ENCODE measurements around the gene HDAC7.

DNA sequence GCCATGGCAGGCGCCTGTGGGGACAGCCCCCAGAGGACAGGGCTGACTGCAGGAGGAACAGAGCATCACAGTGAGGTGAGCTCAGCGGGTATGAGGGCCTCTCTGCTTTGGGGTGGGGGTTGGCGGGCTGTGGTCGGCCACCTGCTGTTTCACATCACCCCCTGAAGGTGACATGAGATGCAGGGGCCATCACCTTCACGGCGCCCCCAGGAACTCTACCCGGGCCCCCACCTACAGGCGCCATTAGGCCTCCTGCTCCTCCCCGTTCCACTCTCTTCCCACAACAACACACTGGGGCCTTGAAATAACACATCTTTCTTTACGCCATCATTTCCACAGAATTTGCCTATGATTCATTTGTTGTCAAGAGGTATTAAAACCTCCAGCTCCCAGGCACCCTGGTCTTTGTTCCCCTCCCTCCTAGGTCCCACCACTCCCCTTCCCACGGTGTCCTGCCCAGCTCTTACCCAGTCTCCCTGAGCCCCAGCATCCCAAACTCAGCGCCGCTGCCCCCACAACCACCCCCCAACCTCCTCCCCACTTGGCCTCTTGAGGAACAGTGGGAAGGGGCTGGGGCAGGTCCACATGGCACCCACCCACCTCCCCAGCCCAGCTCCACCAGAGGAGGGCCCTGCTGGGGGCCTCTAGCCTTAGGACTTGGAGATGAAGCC, 12.7 kb upstream of the HDAC7 start:
- TF ChIP-seq, protein P1, sequence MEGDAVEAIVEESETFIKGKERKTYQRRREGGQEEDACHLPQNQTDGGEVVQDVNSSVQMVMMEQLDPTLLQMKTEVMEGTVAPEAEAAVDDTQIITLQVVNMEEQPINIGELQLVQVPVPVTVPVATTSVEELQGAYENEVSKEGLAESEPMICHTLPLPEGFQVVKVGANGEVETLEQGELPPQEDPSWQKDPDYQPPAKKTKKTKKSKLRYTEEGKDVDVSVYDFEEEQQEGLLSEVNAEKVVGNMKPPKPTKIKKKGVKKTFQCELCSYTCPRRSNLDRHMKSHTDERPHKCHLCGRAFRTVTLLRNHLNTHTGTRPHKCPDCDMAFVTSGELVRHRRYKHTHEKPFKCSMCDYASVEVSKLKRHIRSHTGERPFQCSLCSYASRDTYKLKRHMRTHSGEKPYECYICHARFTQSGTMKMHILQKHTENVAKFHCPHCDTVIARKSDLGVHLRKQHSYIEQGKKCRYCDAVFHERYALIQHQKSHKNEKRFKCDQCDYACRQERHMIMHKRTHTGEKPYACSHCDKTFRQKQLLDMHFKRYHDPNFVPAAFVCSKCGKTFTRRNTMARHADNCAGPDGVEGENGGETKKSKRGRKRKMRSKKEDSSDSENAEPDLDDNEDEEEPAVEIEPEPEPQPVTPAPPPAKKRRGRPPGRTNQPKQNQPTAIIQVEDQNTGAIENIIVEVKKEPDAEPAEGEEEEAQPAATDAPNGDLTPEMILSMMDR (IDR thresholded peaks at IDR 0.05): no peak
- no peak for TF ChIP-seq POLR2A (IDR thresholded peaks at IDR 0.05)

All from prostate gland (tissue), 2 donors.